Measurements from ENCODE around the gene EXOC4.

GRCh38 chr7:133275446-133276095, 22.7 kb downstream of the EXOC4 start:
- no peak for TF ChIP-seq EZH2 (IDR thresholded peaks at IDR 0.05)
- no peak for TF ChIP-seq POLR2AphosphoS5 (IDR thresholded peaks at IDR 0.05; ENCODE audit: borderline replicate concordance, low read depth, low read length)

All from SK-N-MC (cell line).